Stomach (tissue), 4 donors: ENCODE data around the gene THSD4.

Experiments
- CTCF ChIP-seq, 7 experiments: fragments of 450-650 bp in 4 of 7; fragments of 200-600 bp in 3 of 7; sonication (generic) in 3 of 7; IDR thresholded peaks; one replicate each; pipeline ENCODE4 v1.5.1; 2016 to 2019; ENCODE audit warnings: antibody characterized with exemption in 7 of 7, control low read depth in 2 of 7, mild to moderate bottlenecking in 1 of 7
- EP300 ChIP-seq: sonication (generic); formaldehyde crosslinking; IDR thresholded peaks from one replicate; pipeline ENCODE4 v1.6.1; 2017; ENCODE audit warnings: antibody characterized with exemption
- POLR2A ChIP-seq, 4 donors: fragments of 450-650 bp; IDR thresholded peaks; one replicate each; pipeline ENCODE4 v1.6.1; 2016; ENCODE audit warnings: antibody characterized with exemption in 4 of 4, control low read depth in 2 of 4, mild to moderate bottlenecking in 1 of 4, moderate library complexity in 1 of 4
- POLR2AphosphoS5 ChIP-seq, 3 donors: sonication (generic); formaldehyde crosslinking; IDR thresholded peaks; one replicate each; pipeline ENCODE4 v1.6.1; 2016; ENCODE audit warnings: antibody characterized with exemption in 3 of 3

GRCh38 chr15:71375934-71376333, 260.7 kb downstream of the THSD4 start:
- TF ChIP-seq CTCF (IDR thresholded peaks at IDR 0.05) = no peak
- TF ChIP-seq POLR2AphosphoS5 (IDR thresholded peaks at IDR 0.05) = no peak
- TF ChIP-seq POLR2A (IDR thresholded peaks at IDR 0.05) = no peak
- no peak for TF ChIP-seq EP300
